Spleen (tissue), 11 donors: ENCODE data around the gene MED7. TPM values are rescaled to one million over a fixed set of nuclear protein-coding genes. Genes with fewer than 3 reads are reported as not detected.

Source experiments
- DNase-seq: peaks from one replicate; pipeline ENCODE4 v3.0.0-alpha.2; 2020
- H3K27ac ChIP-seq, 8 donors: fragments of 200-600 bp; sonication (generic) in 7 of 8; 1 replicate in 4 of 8; 2 replicates in 4 of 8; pipeline versions ENCODE4 v1.5.0 to v1.8.0; 2016 to 2021; ENCODE audit warnings: inconsistent platforms in 4 of 8, mild to moderate bottlenecking in 4 of 8, moderate library complexity in 1 of 8
- H3K27me3 ChIP-seq, 7 donors: fragments of 200-600 bp; sonication (generic) in 6 of 7; replicated peaks in 1 of 7; 1 replicate in 4 of 7; 2 replicates in 3 of 7; pipeline versions ENCODE4 v1.5.0 to v1.8.0; 2016 to 2021; ENCODE audit warnings: inconsistent platforms in 3 of 7, mild to moderate bottlenecking in 1 of 7
- H3K36me3 ChIP-seq, 6 donors: fragments of 200-600 bp; sonication (generic) in 5 of 6; 1 replicate in 4 of 6; 2 replicates in 2 of 6; pipeline versions ENCODE4 v1.5.0 to v1.8.0; 2016 to 2021; ENCODE audit warnings: inconsistent platforms in 2 of 6
- H3K4me1 ChIP-seq, 6 donors: fragments of 200-600 bp; sonication (generic) in 5 of 6; 1 replicate in 3 of 6; 2 replicates in 3 of 6; pipeline versions ENCODE4 v1.5.0 to v1.8.0; 2016 to 2021; ENCODE audit warnings: inconsistent platforms in 3 of 6
- H3K4me3 ChIP-seq, 8 donors: fragments of 200-600 bp; sonication (generic) in 7 of 8; 1 replicate in 4 of 8; 2 replicates in 4 of 8; pipeline versions ENCODE4 v1.5.0 to v1.8.0; 2016 to 2021; ENCODE audit warnings: inconsistent platforms in 4 of 8, mild to moderate bottlenecking in 4 of 8, moderate library complexity in 2 of 8
- H3K9me3 ChIP-seq, 8 donors: fragments of 200-600 bp; sonication (generic) in 7 of 8; 1 replicate in 4 of 8; 2 replicates in 4 of 8; pipeline versions ENCODE4 v1.5.0 to v1.8.0; 2016 to 2021; ENCODE audit warnings: inconsistent platforms in 4 of 8
- CTCF ChIP-seq, 11 experiments: fragments of 200-600 bp in 7 of 11; fragments of 450-650 bp in 4 of 11; sonication (generic) in 4 of 11; IDR thresholded peaks in 8 of 11; conservative IDR thresholded peaks in 3 of 11; 1 replicate in 7 of 11; 2 replicates in 4 of 11; pipeline versions ENCODE4 v1.4.0 to v1.8.0; 2016 to 2021; ENCODE audit warnings: antibody characterized with exemption in 11 of 11, inconsistent platforms in 4 of 11, mild to moderate bottlenecking in 1 of 11
- POLR2A ChIP-seq, 3 donors: fragments of 450-650 bp; IDR thresholded peaks; one replicate each; pipeline ENCODE4 v1.5.1; 2017; ENCODE audit warnings: antibody characterized with exemption in 3 of 3, mild to moderate bottlenecking in 1 of 3
- POLR2AphosphoS5 ChIP-seq, 3 donors: sonication (generic); formaldehyde crosslinking; IDR thresholded peaks; one replicate each; pipeline ENCODE4 v1.5.1; 2017; ENCODE audit warnings: antibody characterized with exemption in 3 of 3
- WGBS, 5 donors: extraction: QIAGEN DNeasy Blood & Tissue Kit in 3 of 5; methylation state at CpG; one replicate each; pipeline versions ENCODE4 v1.1.5 to v1.1.7; 2013 to 2018; 5-methylcytosine and 5-hydroxymethylcytosine counted together
- intact Hi-C: fragments of 100-400 bp; cut with DNase I; formaldehyde crosslinking; loops from one replicate; pipeline ENCODE4 v1.15.0; 2023; ENCODE audit warnings: low total_unique reads
- polyA plus RNA-seq, 3 donors: library from polyadenylated mRNA; stranded (reverse); fragments of 200-250 nt; gene quantifications; one replicate each; pipeline ENCODE4 v1.2.1, GENCODE V29; 2013
- total RNA-seq, 7 donors: library from RNA; depleted of rRNA in 3 of 7; stranded (reverse); fragments of >200 nt in 3 of 7; fragmentation: NEBNext Ultra II Directional in 4 of 7; extraction: Animal tissue kit (Norgen Biotek cat#: 25700) in 4 of 7; gene quantifications; one replicate each; pipeline versions ENCODE4 v1.1.0 to v1.2.1, GENCODE V29; 2016 to 2021
- donor health status: healthy with polysubstance abuse.
- donor health status: DM: no; HTN: no; CAD: no; lungs with moderate emphysema.
- donor health status: DM: no; HTN: no; CAD: no.
- donor health status: Bipolar disorder and iron deficiency.
- donor health status: healthy.
- donor health status: DM: no; HTN: no; CAD: no.
- donor health status: DM: yes; HTN: yes; CAD: no.

Gene MED7
- total and polyA plus RNA-seq, 10 donors = 9.5 to 27.0 (median 14.9) TPM

- H3K36me3 ChIP-seq = no peaks in the 10 kb centered on the region
- TF ChIP-seq POLR2A (IDR thresholded peaks at IDR 0.05) = no peak
- H3K4me1 ChIP-seq = no peaks in the 10 kb centered on the region
- H3K27me3 ChIP-seq = no peaks in the 10 kb centered on the region
- 88 to 97% (median 95%) methylated on average over 11 to 12 of the region's 12 CpGs for WGBS, 5 donors
- no peak overlapping the region for H3K4me3 ChIP-seq
- intact Hi-C loops = no loop called here
- no peak for DNase-seq
- no peak overlapping the region for H3K27ac ChIP-seq
- H3K9me3 ChIP-seq = no peaks in the 10 kb centered on the region
Measured at GRCh38 chr5:157162919-157163510, 20.4 kb upstream of the MED7 start.

GRCh38 chr5:157161996-157162395, 19.3 kb upstream of the MED7 start:
- 87 to 91% (median 88%) methylated on average over 6 of the region's 6 CpGs for WGBS, 5 donors
- intact Hi-C loops = no loop called here
- Histone ChIP-seq H3K36me3 (no peaks in the 10 kb centered on the region), H3K4me1 (no peaks in the 10 kb centered on the region), H3K27me3 (no peaks in the 10 kb centered on the region), H3K4me3 (no peak overlapping the region), H3K9me3 (no peaks in the 10 kb centered on the region), H3K27ac (no peak overlapping the region)
- no peak for DNase-seq
- TF ChIP-seq POLR2AphosphoS5 (IDR thresholded peaks at IDR 0.05) (no peak), POLR2A (IDR thresholded peaks at IDR 0.05) (no peak), CTCF (IDR thresholded peaks at IDR 0.05 in 8 of 11, conservative IDR thresholded peaks at IDR 0.05 in 3 of 11) (no peak)

- no peak for TF ChIP-seq CTCF (IDR thresholded peaks at IDR 0.05 in 8 of 11, conservative IDR thresholded peaks at IDR 0.05 in 3 of 11)
- no peak for TF ChIP-seq POLR2A (IDR thresholded peaks at IDR 0.05)
- no peak for TF ChIP-seq POLR2AphosphoS5 (IDR thresholded peaks at IDR 0.05)
- WGBS, 5 donors = 82 to 93% (median 87%) methylated on average over 4 of the region's 4 CpGs
- no peaks in the 10 kb centered on the region for H3K27me3 ChIP-seq
- no peaks in the 10 kb centered on the region for H3K9me3 ChIP-seq
- no peaks in the 10 kb centered on the region for H3K36me3 ChIP-seq
- H3K27ac ChIP-seq = peak overlapping the region in 4 of 8 donors; percentile 14 to 29 (median 22)
- intact Hi-C loops = no loop called here
- no peak overlapping the region for H3K4me3 ChIP-seq
- no peak for DNase-seq
- H3K4me1 ChIP-seq = no peaks in the 10 kb centered on the region
Measured at GRCh38 chr5:157160001-157160400, 17.3 kb upstream of the MED7 start.

GRCh38 chr5:157159209-157159751, 16.6 kb upstream of the MED7 start:
- Histone ChIP-seq H3K27me3 (no peaks in the 10 kb centered on the region), H3K4me1 (no peaks in the 10 kb centered on the region), H3K4me3 (no peak overlapping the region), H3K36me3 (no peaks in the 10 kb centered on the region), H3K27ac (peak overlapping the region in 4 of 8 donors; percentile 14 to 29 (median 22)), H3K9me3 (no peaks in the 10 kb centered on the region)
- DNase-seq = no peak
- no peak for TF ChIP-seq POLR2A (IDR thresholded peaks at IDR 0.05)
- TF ChIP-seq POLR2AphosphoS5 (IDR thresholded peaks at IDR 0.05) = no peak
- TF ChIP-seq CTCF (IDR thresholded peaks at IDR 0.05 in 8 of 11, conservative IDR thresholded peaks at IDR 0.05 in 3 of 11) = no peak
- 79 to 86% (median 83%) methylated on average over 6 of the region's 6 CpGs for WGBS, 5 donors
- intact Hi-C loops = no loop called here
